H1 (cell line): Measurements from ENCODE around the gene CAPN15. TPM values are rescaled to one million over a fixed set of nuclear protein-coding genes. Genes with fewer than 3 reads are reported as not detected.

Experiments
- EP300 ChIP-seq, 2 experiments: IDR thresholded peaks; 1 replicate in 1 of 2; 2 replicates in 1 of 2; pipeline ENCODE4 v1.6.1; 2011 to 2012; ENCODE audit warnings: low read depth in 2 of 2, low read length in 2 of 2, mild to moderate bottlenecking in 2 of 2, borderline replicate concordance in 1 of 2, inconsistent platforms in 1 of 2, moderate library complexity in 1 of 2
- GTF2F1 ChIP-seq: IDR thresholded peaks from 2 replicates; pipeline ENCODE4 v1.6.1; 2012; ENCODE audit warnings: low read depth, low read length, improper control_type of control experiment, borderline replicate concordance
- POU5F1 ChIP-seq: IDR thresholded peaks from 2 replicates; pipeline ENCODE4 v1.6.1; 2011; ENCODE audit warnings: low read depth, mild to moderate bottlenecking, low read length, moderate library complexity
- SP4 ChIP-seq: IDR thresholded peaks from 2 replicates; pipeline ENCODE4 v1.6.1; 2012; ENCODE audit warnings: low read length, inconsistent platforms
- polyA plus RNA-seq, 7 experiments: library from polyadenylated mRNA; depleted of rRNA in 3 of 7; stranded (reverse) in 5 of 7; unstranded in 2 of 7; fragments of >200 nt in 5 of 7; fragments of 200-250 nt in 2 of 7; gene quantifications; 1 replicate in 5 of 7; 2 replicates in 1 of 7; 4 replicates in 1 of 7; pipeline versions ENCODE4 v1.2.1 to v1.2.3, GENCODE V29; 2011 to 2013; ENCODE audit warnings: missing spikeins in 2 of 7, mixed read lengths in 2 of 7
- total RNA-seq: library from RNA; stranded (reverse); fragmentation: NEBNext Ultra II Directional; extraction: Animal tissue kit (Norgen Biotek cat#: 25700); gene quantifications from 2 replicates; pipeline ENCODE4 v1.2.1, GENCODE V29; 2021
- TF ChIP-seq, protein P1 (sequence below): fragments of 300-600 bp; sonication (generic); IDR thresholded peaks from 2 replicates; pipeline ENCODE4 v1.7.1; 2012; ENCODE audit warnings: low read length, moderate library complexity, mild to moderate bottlenecking, inconsistent platforms; ENCODE audit not compliant: insufficient replicate concordance
- TF ChIP-seq, protein P2 (sequence below): IDR thresholded peaks from 2 replicates; pipeline ENCODE4 v1.6.1; 2012; ENCODE audit warnings: inconsistent platforms

The CAPN15 gene
- total and polyA plus RNA-seq, 2 of the 8 experiments (the other 6 are each of a cell fraction or from before 2014, with no cell fraction given), result 38.9 to 76.9 TPM

DNA sequence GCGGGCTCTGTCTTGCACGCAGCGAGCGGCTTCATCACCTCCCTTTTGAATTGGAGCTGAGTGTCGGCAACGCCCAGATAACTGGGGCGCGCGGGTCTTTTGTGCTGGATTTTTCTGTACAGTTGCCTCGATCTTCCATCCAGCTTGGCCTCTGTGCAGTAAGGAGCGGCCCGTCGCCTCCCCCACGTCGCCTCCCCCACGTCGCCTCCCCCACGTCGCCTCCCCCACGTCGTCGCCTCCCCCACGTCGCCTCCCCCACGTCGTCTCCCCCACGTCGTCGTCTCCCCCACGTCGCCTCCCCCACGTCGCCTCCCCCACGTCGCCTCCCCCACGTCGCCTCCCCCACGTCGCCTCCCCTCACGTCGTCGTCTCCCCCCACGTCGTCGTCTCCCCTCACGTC, 17.0 kb downstream of the CAPN15 start (continued):
- TF ChIP-seq SP4 (no peak), GTF2F1 (no peak), POU5F1 (no peak), EP300 (IDR thresholded peaks at IDR 0.05; ENCODE audit: borderline replicate concordance in 1 of 2, low read depth in 2 of 2, low read length in 2 of 2) (no peak)
- TF ChIP-seq, protein P1, sequence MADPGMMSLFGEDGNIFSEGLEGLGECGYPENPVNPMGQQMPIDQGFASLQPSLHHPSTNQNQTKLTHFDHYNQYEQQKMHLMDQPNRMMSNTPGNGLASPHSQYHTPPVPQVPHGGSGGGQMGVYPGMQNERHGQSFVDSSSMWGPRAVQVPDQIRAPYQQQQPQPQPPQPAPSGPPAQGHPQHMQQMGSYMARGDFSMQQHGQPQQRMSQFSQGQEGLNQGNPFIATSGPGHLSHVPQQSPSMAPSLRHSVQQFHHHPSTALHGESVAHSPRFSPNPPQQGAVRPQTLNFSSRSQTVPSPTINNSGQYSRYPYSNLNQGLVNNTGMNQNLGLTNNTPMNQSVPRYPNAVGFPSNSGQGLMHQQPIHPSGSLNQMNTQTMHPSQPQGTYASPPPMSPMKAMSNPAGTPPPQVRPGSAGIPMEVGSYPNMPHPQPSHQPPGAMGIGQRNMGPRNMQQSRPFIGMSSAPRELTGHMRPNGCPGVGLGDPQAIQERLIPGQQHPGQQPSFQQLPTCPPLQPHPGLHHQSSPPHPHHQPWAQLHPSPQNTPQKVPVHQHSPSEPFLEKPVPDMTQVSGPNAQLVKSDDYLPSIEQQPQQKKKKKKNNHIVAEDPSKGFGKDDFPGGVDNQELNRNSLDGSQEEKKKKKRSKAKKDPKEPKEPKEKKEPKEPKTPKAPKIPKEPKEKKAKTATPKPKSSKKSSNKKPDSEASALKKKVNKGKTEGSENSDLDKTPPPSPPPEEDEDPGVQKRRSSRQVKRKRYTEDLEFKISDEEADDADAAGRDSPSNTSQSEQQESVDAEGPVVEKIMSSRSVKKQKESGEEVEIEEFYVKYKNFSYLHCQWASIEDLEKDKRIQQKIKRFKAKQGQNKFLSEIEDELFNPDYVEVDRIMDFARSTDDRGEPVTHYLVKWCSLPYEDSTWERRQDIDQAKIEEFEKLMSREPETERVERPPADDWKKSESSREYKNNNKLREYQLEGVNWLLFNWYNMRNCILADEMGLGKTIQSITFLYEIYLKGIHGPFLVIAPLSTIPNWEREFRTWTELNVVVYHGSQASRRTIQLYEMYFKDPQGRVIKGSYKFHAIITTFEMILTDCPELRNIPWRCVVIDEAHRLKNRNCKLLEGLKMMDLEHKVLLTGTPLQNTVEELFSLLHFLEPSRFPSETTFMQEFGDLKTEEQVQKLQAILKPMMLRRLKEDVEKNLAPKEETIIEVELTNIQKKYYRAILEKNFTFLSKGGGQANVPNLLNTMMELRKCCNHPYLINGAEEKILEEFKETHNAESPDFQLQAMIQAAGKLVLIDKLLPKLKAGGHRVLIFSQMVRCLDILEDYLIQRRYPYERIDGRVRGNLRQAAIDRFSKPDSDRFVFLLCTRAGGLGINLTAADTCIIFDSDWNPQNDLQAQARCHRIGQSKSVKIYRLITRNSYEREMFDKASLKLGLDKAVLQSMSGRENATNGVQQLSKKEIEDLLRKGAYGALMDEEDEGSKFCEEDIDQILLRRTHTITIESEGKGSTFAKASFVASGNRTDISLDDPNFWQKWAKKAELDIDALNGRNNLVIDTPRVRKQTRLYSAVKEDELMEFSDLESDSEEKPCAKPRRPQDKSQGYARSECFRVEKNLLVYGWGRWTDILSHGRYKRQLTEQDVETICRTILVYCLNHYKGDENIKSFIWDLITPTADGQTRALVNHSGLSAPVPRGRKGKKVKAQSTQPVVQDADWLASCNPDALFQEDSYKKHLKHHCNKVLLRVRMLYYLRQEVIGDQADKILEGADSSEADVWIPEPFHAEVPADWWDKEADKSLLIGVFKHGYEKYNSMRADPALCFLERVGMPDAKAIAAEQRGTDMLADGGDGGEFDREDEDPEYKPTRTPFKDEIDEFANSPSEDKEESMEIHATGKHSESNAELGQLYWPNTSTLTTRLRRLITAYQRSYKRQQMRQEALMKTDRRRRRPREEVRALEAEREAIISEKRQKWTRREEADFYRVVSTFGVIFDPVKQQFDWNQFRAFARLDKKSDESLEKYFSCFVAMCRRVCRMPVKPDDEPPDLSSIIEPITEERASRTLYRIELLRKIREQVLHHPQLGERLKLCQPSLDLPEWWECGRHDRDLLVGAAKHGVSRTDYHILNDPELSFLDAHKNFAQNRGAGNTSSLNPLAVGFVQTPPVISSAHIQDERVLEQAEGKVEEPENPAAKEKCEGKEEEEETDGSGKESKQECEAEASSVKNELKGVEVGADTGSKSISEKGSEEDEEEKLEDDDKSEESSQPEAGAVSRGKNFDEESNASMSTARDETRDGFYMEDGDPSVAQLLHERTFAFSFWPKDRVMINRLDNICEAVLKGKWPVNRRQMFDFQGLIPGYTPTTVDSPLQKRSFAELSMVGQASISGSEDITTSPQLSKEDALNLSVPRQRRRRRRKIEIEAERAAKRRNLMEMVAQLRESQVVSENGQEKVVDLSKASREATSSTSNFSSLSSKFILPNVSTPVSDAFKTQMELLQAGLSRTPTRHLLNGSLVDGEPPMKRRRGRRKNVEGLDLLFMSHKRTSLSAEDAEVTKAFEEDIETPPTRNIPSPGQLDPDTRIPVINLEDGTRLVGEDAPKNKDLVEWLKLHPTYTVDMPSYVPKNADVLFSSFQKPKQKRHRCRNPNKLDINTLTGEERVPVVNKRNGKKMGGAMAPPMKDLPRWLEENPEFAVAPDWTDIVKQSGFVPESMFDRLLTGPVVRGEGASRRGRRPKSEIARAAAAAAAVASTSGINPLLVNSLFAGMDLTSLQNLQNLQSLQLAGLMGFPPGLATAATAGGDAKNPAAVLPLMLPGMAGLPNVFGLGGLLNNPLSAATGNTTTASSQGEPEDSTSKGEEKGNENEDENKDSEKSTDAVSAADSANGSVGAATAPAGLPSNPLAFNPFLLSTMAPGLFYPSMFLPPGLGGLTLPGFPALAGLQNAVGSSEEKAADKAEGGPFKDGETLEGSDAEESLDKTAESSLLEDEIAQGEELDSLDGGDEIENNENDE, result no peak
- TF ChIP-seq, protein P2, sequence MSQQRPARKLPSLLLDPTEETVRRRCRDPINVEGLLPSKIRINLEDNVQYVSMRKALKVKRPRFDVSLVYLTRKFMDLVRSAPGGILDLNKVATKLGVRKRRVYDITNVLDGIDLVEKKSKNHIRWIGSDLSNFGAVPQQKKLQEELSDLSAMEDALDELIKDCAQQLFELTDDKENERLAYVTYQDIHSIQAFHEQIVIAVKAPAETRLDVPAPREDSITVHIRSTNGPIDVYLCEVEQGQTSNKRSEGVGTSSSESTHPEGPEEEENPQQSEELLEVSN, result no peak
